ENCODE results near the gene KRTAP1-1. TPM values are rescaled to one million over a fixed set of nuclear protein-coding genes. Genes with fewer than 3 reads are reported as not detected.
"Not testable (repeated sequence)": the region's sequence is repeated elsewhere in the genome, so short reads cannot be mapped to it uniquely, and the experiment has no call there.

The KRTAP1-1 gene
- not detected in 2 replicates for total RNA-seq (2014; rRNA removed)
- not detected for Bru-seq, nascent RNA
- BruChase-seq, experiment 1, labeled RNA remaining after a 6-hour chase, result not detected
- BruChase-seq, experiment 2, labeled RNA remaining after a 2-hour chase, result not detected
- long read RNA-seq, result 0 reads

GRCh38 chr17:41040783-41041571 is at the start of gene KRTAP1-1:
Gene KRTAP1-1, minus strand, starts transcription at chr17:41041450. Its CDS starts 53 bp downstream, at chr17:41041397.
- POLR2A ChIA-PET (ENCODE audit: unreplicated experiment); H3K36me3 ChIP-seq (ENCODE audit: low read depth, low read length); H3K9ac ChIP-seq (ENCODE audit: low read length); H3F3A ChIP-seq (ENCODE audit: low read length, unreplicated experiment); H3K79me2 ChIP-seq (ENCODE audit: low read length); H3K27ac ChIP-seq (ENCODE audit: low read length); H3K4me2 ChIP-seq (ENCODE audit: low read length); ATAC-seq; H3K4me3 ChIP-seq (ENCODE audit: low read length); BruUV-seq (replicated peaks); intact Hi-C loops (cut with micrococcal nuclease); H2AFZ ChIP-seq (ENCODE audit: low read length); CTCF ChIA-PET; H3K4me1 ChIP-seq (ENCODE audit: insufficient read depth, low read length); H3K27me3 ChIP-seq (ENCODE audit: low read length); H3K9me2 ChIP-seq (replicated peaks; ENCODE audit: low read length); DNase-seq; H3K9me3 ChIP-seq (ENCODE audit: low read length); H4K20me1 ChIP-seq (ENCODE audit: low read length): not testable (repeated sequence)

DNA sequence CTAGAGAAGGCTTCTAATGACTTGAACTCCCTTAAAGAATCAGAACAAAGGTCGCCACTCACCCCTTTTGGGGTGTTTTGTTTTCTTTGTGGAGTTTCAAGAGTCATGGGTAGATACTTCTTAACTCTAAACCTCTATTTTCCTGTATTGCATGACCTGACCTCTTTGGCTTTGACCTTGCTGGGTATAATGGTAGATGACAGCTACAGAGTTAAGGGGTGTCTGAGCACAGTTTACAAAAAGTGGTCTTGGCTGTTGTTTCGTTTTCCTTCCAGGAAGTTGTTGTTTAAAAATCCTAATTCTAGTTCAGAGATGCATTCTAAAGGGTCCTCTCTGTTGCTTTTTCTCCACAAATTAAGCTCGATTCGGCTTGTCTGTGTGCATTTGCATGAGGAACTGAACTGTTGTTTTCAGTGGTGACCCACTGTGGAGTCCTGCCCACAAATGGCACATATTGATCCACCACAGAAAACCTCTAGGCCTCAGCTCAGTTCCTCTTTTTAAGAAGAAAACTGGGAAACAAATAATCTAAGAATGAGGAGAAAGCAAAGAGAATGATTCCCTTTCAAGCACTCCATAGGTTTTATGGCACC is 47.6 kb upstream of the KRTAP1-1 start:
- H3K79me2 ChIP-seq (ENCODE audit: low read length); H3K27me3 ChIP-seq (ENCODE audit: low read length); H3K9me2 ChIP-seq (replicated peaks; ENCODE audit: low read length); H4K20me1 ChIP-seq (ENCODE audit: low read length); H2AFZ ChIP-seq (ENCODE audit: low read length); H3K4me2 ChIP-seq (ENCODE audit: low read length); POLR2A ChIA-PET (ENCODE audit: unreplicated experiment); H3K27ac ChIP-seq (ENCODE audit: low read length); H3K9me3 ChIP-seq (ENCODE audit: low read length); H3K4me3 ChIP-seq (ENCODE audit: low read length); H3F3A ChIP-seq (ENCODE audit: low read length, unreplicated experiment); H3K4me1 ChIP-seq (ENCODE audit: insufficient read depth, low read length); H3K9ac ChIP-seq (ENCODE audit: low read length); DNase-seq; intact Hi-C loops (cut with micrococcal nuclease); H3K36me3 ChIP-seq (ENCODE audit: low read depth, low read length); BruUV-seq (replicated peaks); CTCF ChIA-PET; ATAC-seq: not testable (repeated sequence)

GRCh38 chr17:41084100-41084856 is 43.0 kb upstream of the KRTAP1-1 start, which contains the start of gene KRTAP4-7:
Gene KRTAP4-7, plus strand, starts transcription at chr17:41084150. Its CDS starts 57 bp downstream, at chr17:41084207.
- Histone ChIP-seq H3K4me1 (ENCODE audit: insufficient read depth, low read length) (peaks cover 14% of the 10 kb centered on the region), H3K27ac (ENCODE audit: low read length) (peak within 1 kb of the TSS; percentile 81), H3K4me2 (ENCODE audit: low read length) (peak within 1 kb of the TSS; percentile 49)
- H2AFZ ChIP-seq (ENCODE audit: low read length); H3F3A ChIP-seq (ENCODE audit: low read length, unreplicated experiment); intact Hi-C loops (cut with micrococcal nuclease); H4K20me1 ChIP-seq (ENCODE audit: low read length); H3K4me3 ChIP-seq (ENCODE audit: low read length); H3K9me3 ChIP-seq (ENCODE audit: low read length); H3K36me3 ChIP-seq (ENCODE audit: low read depth, low read length); POLR2A ChIA-PET (ENCODE audit: unreplicated experiment); H3K27me3 ChIP-seq (ENCODE audit: low read length); BruUV-seq (replicated peaks); H3K9me2 ChIP-seq (replicated peaks; ENCODE audit: low read length); H3K79me2 ChIP-seq (ENCODE audit: low read length); CTCF ChIA-PET; H3K9ac ChIP-seq (ENCODE audit: low read length); DNase-seq; ATAC-seq: not testable (repeated sequence)

DNA sequence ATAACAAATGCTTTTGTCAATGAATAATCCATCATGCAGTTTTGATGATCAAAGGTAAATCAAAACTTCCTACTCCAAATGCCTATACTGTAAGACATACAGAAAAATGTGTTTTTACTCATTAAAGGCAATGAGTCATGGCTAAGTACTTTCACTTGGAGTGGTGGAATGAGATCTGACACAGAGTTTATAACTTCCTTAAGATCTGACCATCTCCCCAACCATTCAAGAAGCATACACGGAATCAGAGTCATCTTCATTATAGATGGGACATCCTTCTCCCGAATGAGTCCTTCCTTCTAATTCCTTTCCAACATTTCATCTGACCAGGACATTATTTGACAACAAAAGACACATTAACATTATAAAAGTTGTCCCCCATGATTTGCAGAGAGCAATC is 42.2 kb upstream of the KRTAP1-1 start:
- H3K4me2 ChIP-seq (ENCODE audit: low read length); H3K36me3 ChIP-seq (ENCODE audit: low read depth, low read length); H3K9me2 ChIP-seq (replicated peaks; ENCODE audit: low read length); POLR2A ChIA-PET (ENCODE audit: unreplicated experiment); H3K9ac ChIP-seq (ENCODE audit: low read length); H3K79me2 ChIP-seq (ENCODE audit: low read length); H3K27me3 ChIP-seq (ENCODE audit: low read length); H4K20me1 ChIP-seq (ENCODE audit: low read length); intact Hi-C loops (cut with micrococcal nuclease); CTCF ChIA-PET; H2AFZ ChIP-seq (ENCODE audit: low read length); BruUV-seq (replicated peaks); H3K9me3 ChIP-seq (ENCODE audit: low read length); H3F3A ChIP-seq (ENCODE audit: low read length, unreplicated experiment); H3K4me3 ChIP-seq (ENCODE audit: low read length): not testable (repeated sequence)
- DNase-seq, result peak; percentile 52
- Histone ChIP-seq H3K27ac (ENCODE audit: low read length) (peak overlapping the region; percentile 40), H3K4me1 (ENCODE audit: insufficient read depth, low read length) (peaks cover 14% of the 10 kb centered on the region)
- peak; percentile 90 for ATAC-seq

Data from PC-3 (cell line).